DOHH2 (cell line): ENCODE measurements around the gene TSHZ3.

Experiments used
- H3F3A ChIP-seq: fragments of 200-600 bp; sonication (generic), shearing (Covaris generic); 2 replicates; pipeline ENCODE4 v1.6.0; 2016; ENCODE audit warnings: antibody characterized with exemption, mild to moderate bottlenecking; ENCODE audit not compliant: control insufficient read depth, insufficient read depth
- H3K27ac ChIP-seq: fragments of 200-600 bp; sonication (generic); 2 replicates; pipeline ENCODE4 v1.5.1; 2014; ENCODE audit warnings: low read depth, mild to moderate bottlenecking, low read length, moderate library complexity
- H3K27me3 ChIP-seq: fragments of 200-600 bp; sonication (generic); 2 replicates; pipeline ENCODE4 v1.6.1; 2014; ENCODE audit warnings: mild to moderate bottlenecking, low read length, mixed read lengths; ENCODE audit not compliant: control insufficient read depth
- H3K36me3 ChIP-seq: fragments of 200-600 bp; sonication (generic); 2 replicates; pipeline ENCODE4 v1.6.1; 2014; ENCODE audit warnings: mild to moderate bottlenecking, low read length, moderate library complexity, mixed read lengths; ENCODE audit not compliant: control insufficient read depth
- H3K4me1 ChIP-seq: fragments of 200-600 bp; sonication (generic); 2 replicates; pipeline ENCODE4 v1.6.1; 2014; ENCODE audit warnings: mild to moderate bottlenecking, low read length, mixed read lengths; ENCODE audit not compliant: control insufficient read depth
- H3K4me2 ChIP-seq: fragments of 200-600 bp; sonication (generic); 2 replicates; pipeline ENCODE4 v1.6.0; 2014; ENCODE audit warnings: mild to moderate bottlenecking, low read length, moderate library complexity
- H3K4me3 ChIP-seq: fragments of 200-600 bp; sonication (generic); 2 replicates; pipeline ENCODE4 v1.5.1; 2014; ENCODE audit warnings: mild to moderate bottlenecking, low read length, mixed read lengths
- H3K79me2 ChIP-seq: fragments of 200-600 bp; sonication (generic); 2 replicates; pipeline ENCODE4 v1.6.1; 2014; ENCODE audit warnings: mild to moderate bottlenecking, low read length, mixed read lengths; ENCODE audit not compliant: control insufficient read depth
- H3K9me2 ChIP-seq: fragments of 200-600 bp; sonication (generic); replicated peaks from 2 replicates; pipeline ENCODE4 v1.6.1; 2014; ENCODE audit warnings: mild to moderate bottlenecking, low read length, mixed read lengths; ENCODE audit not compliant: control insufficient read depth
- H3K9me3 ChIP-seq: fragments of 200-600 bp; sonication (generic); 2 replicates; pipeline ENCODE4 v1.6.1; 2014; ENCODE audit warnings: antibody characterized with exemption, low read length, mixed read lengths; ENCODE audit not compliant: control insufficient read depth, insufficient read depth
- H4K20me1 ChIP-seq: fragments of 200-600 bp; sonication (generic); 2 replicates; pipeline ENCODE4 v1.6.0; 2014; ENCODE audit warnings: low read depth, mild to moderate bottlenecking, antibody characterized with exemption, low read length, moderate library complexity; ENCODE audit not compliant: control insufficient read depth, insufficient read depth
- EZH2phosphoT487 ChIP-seq: fragments of 200-600 bp; sonication (generic); IDR thresholded peaks from 2 replicates; pipeline ENCODE4 v1.6.1; 2017; ENCODE audit warnings: borderline replicate concordance, mild to moderate bottlenecking, antibody characterized with exemption, low read length, moderate library complexity, mixed read lengths
- TF ChIP-seq, protein P1 (sequence below): fragments of 200-600 bp; sonication (generic); IDR thresholded peaks from one replicate; pipeline ENCODE4 v1.5.1; 2014; ENCODE audit warnings: antibody characterized with exemption, mild to moderate bottlenecking, low read depth, low read length; ENCODE audit not compliant: poor library complexity, severe bottlenecking

The TSHZ3 gene

DNA sequence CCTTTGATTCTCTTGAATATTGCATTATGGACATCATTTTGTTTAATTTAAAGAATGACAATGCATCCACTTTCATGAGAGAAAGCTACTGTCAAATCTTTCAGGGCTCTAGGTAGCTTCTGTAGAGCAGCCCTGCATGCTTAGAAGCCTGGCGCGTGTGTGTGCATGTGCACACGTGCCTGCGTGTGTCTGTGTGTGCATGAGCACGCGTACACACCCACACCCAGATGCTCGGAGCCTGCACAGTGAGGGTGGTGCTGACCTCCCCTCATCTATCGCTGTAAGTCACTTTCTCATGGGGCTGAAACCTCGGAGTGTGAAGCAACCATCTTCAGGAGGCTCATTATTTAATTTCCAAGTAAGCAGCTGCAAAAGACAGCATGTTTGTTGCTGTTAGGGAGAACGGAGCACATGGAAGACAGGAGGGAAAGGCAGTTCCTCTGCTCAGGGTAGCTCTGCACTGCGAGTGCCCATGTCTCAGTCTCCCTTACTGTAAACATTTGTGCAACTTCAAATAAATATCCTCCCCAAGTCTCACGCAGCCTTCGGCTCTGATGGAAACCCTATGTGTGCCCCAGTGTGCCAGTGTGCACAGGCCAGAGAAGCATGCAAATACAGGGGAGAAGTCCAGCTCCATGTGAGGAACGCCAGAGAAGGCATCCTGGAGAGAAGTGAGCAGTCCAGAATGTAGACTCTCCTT is 22.8 kb downstream of the TSHZ3 start:
- no peaks in the 10 kb centered on the region for H3F3A ChIP-seq
- H3K27me3 ChIP-seq: no peaks in the 10 kb centered on the region
- no peaks in the 10 kb centered on the region for H3K4me1 ChIP-seq
- H3K36me3 ChIP-seq: no peaks in the 10 kb centered on the region
- no peaks in the 10 kb centered on the region; the same call in 1 of the 2 replicates for H3K9me3 ChIP-seq
- H4K20me1 ChIP-seq: no peaks in the 10 kb centered on the region
- no peak overlapping the region for H3K4me3 ChIP-seq
- H3K27ac ChIP-seq: no peak overlapping the region
- no peaks in the 10 kb centered on the region for H3K79me2 ChIP-seq
- H3K4me2 ChIP-seq: no peak overlapping the region
- H3K9me2 ChIP-seq: no peaks in the 10 kb centered on the region
- TF ChIP-seq, protein P1, sequence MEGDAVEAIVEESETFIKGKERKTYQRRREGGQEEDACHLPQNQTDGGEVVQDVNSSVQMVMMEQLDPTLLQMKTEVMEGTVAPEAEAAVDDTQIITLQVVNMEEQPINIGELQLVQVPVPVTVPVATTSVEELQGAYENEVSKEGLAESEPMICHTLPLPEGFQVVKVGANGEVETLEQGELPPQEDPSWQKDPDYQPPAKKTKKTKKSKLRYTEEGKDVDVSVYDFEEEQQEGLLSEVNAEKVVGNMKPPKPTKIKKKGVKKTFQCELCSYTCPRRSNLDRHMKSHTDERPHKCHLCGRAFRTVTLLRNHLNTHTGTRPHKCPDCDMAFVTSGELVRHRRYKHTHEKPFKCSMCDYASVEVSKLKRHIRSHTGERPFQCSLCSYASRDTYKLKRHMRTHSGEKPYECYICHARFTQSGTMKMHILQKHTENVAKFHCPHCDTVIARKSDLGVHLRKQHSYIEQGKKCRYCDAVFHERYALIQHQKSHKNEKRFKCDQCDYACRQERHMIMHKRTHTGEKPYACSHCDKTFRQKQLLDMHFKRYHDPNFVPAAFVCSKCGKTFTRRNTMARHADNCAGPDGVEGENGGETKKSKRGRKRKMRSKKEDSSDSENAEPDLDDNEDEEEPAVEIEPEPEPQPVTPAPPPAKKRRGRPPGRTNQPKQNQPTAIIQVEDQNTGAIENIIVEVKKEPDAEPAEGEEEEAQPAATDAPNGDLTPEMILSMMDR: no peak

DNA sequence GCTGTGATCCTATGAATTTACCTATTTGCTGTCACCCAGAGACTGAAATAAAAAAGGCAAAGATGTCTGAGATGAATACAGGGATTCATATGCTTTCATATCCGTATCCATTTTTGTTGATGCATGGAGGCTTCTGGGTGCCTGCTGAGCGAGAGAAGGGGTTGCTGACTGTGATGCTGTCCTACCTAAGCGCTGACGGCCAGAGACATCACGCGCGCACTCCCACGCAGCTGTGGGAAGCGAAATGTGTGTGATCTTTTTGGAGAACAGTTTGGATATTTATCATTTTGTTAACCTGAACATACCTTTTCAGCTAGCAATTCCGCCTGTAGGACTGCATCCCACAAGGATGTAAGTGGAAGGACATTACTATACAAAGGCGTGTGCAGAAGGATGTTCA is 23.9 kb downstream of the TSHZ3 start:
- no peaks in the 10 kb centered on the region for H3K9me2 ChIP-seq
- H3K9me3 ChIP-seq: no peaks in the 10 kb centered on the region; the same call in 1 of the 2 replicates
- H3K27ac ChIP-seq: no peak overlapping the region
- H3K36me3 ChIP-seq: no peaks in the 10 kb centered on the region
- no peak overlapping the region for H3K4me3 ChIP-seq
- no peaks in the 10 kb centered on the region for H3F3A ChIP-seq
- TF ChIP-seq EZH2phosphoT487: no peak
- TF ChIP-seq, protein P1: no peak
- H4K20me1 ChIP-seq: no peaks in the 10 kb centered on the region
- H3K79me2 ChIP-seq: no peaks in the 10 kb centered on the region
- H3K4me1 ChIP-seq: no peaks in the 10 kb centered on the region
- no peak overlapping the region for H3K4me2 ChIP-seq
- H3K27me3 ChIP-seq: no peaks in the 10 kb centered on the region

DNA sequence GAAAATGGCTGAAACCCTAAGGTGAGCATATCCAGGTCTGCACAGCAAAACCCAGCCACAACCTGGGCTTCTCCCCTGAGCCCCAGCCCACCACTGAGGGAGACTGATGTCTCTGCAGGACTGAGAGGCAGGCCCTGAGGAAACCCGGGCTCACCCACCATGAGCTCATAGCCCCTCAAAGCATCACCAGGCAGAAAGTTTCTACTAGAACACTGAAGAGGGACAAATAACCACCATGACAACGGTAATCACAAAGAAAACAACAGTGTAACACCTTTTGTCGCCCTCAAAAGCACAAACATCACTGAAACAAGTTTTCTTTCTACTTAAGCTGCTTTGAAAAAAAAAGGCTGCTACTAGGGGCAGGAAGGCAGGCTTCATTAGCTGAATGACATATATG is 29.8 kb downstream of the TSHZ3 start:
- H3K9me2 ChIP-seq: no peaks in the 10 kb centered on the region
- no peaks in the 10 kb centered on the region; the same call in 1 of the 2 replicates for H3K9me3 ChIP-seq
- H3K4me3 ChIP-seq: no peak overlapping the region
- H3K4me1 ChIP-seq: no peaks in the 10 kb centered on the region
- no peak for TF ChIP-seq EZH2phosphoT487
- TF ChIP-seq, protein P1: no peak
- H3K4me2 ChIP-seq: no peak overlapping the region
- H3K27me3 ChIP-seq: no peaks in the 10 kb centered on the region
- H3K27ac ChIP-seq: no peak overlapping the region
- no peaks in the 10 kb centered on the region for H3F3A ChIP-seq
- H3K36me3 ChIP-seq: no peaks in the 10 kb centered on the region
- no peaks in the 10 kb centered on the region for H4K20me1 ChIP-seq
- no peaks in the 10 kb centered on the region for H3K79me2 ChIP-seq
